HepG2 (cell line): Measurements from ENCODE around the gene NF2. TPM values are rescaled to one million over a fixed set of nuclear protein-coding genes. Genes with fewer than 3 reads are reported as not detected.

Experiments
- ATAC-seq: fragments of 200-7000 bp; cut with Tn5 transposase; 3 replicates; pipeline ENCODE4 v1.9.1; 2020; ENCODE audit warnings: mild to moderate bottlenecking, moderate library complexity
- BruUV-seq: library from RNA; stranded (reverse); fragments of 400-500 nt; replicated peaks from 2 replicates; lab custom pipeline; 2021; lab: Mats Ljungman, UMichigan
- CTCF ChIA-PET: fragments of 300-600 bp; formaldehyde crosslinking; extraction: SDS; loops from one replicate; lab custom pipeline; 2021; ENCODE audit warnings: low total read pairs, inconsistent platforms, low intra/inter-chr PET ratio; lab: Yijun Ruan, JAX
- POLR2A ChIA-PET: fragments of 350-600 bp; sonication (Branson Sonifier 250); formaldehyde crosslinking; loops from one replicate; lab custom pipeline; 2020; ENCODE audit warnings: antibody characterized with exemption, inconsistent platforms; lab: Yijun Ruan, JAX
- DNase-seq: peaks from one replicate; pipeline ENCODE4 v3.0.0-alpha.2; 2015; ENCODE audit warnings: low spot score
- FAIRE-seq: peaks from 3 replicates; lab custom pipeline; 2011; peaks lifted over from hg19 to GRCh38; lab: Jason Lieb, UNC
- H2AFZ ChIP-seq: one replicate; pipeline ENCODE4 v1.6.1; 2011; ENCODE audit warnings: low read length, inconsistent platforms
- H3K27ac ChIP-seq: fragments of 300-600 bp; 3 replicates; pipeline ENCODE4 v1.8.0; 2011; ENCODE audit warnings: mixed run types, mild to moderate bottlenecking, mixed read lengths, low read length, inconsistent platforms; ENCODE audit not compliant: insufficient read depth; ENCODE audit errors: extremely low read length
- H3K27me3 ChIP-seq, 2 experiments: fragments of 200-600 bp in 1 of 2; 2 replicates in 1 of 2; 3 replicates in 1 of 2; pipeline versions ENCODE4 v1.6.0 to v1.8.0; 2011; ENCODE audit warnings: low read length in 2 of 2, mild to moderate bottlenecking in 2 of 2, moderate library complexity in 2 of 2, inconsistent platforms in 1 of 2; ENCODE audit not compliant: insufficient read depth in 2 of 2, control insufficient read depth in 1 of 2
- H3K36me3 ChIP-seq, 2 experiments: fragments of 200-600 bp in 1 of 2; replicated peaks in 1 of 2; 2 replicates in 1 of 2; 3 replicates in 1 of 2; pipeline versions ENCODE4 v1.5.1 to v1.8.0; 2011; ENCODE audit warnings: low read length in 2 of 2, inconsistent platforms in 1 of 2; ENCODE audit not compliant: insufficient read depth in 2 of 2, control insufficient read depth in 1 of 2
- H3K4me1 ChIP-seq: 2 replicates; pipeline ENCODE4 v1.5.1; 2012; ENCODE audit warnings: low read length, inconsistent platforms; ENCODE audit not compliant: insufficient read depth
- H3K4me2 ChIP-seq: 2 replicates; pipeline ENCODE4 v1.6.0; 2011; ENCODE audit warnings: low read depth, low read length, inconsistent platforms
- H3K4me3 ChIP-seq, 3 experiments: fragments of 200-600 bp in 1 of 3; sonication (generic), shearing (Covaris generic) in 1 of 3; replicated peaks in 1 of 3; 2 replicates each; pipeline ENCODE4 v1.5.1; 2011 to 2016; ENCODE audit warnings: low read length in 3 of 3, inconsistent platforms in 2 of 3, low read depth in 2 of 3, mild to moderate bottlenecking in 2 of 3, control low read depth in 1 of 3, mixed read lengths in 1 of 3; ENCODE audit not compliant: insufficient read depth in 1 of 3
- H3K79me2 ChIP-seq: one replicate; pipeline ENCODE4 v1.6.1; 2011; ENCODE audit warnings: low read length, inconsistent platforms; ENCODE audit not compliant: insufficient read depth
- H3K9ac ChIP-seq: 2 replicates; pipeline ENCODE4 v1.6.0; 2011; ENCODE audit warnings: mild to moderate bottlenecking, low read depth, low read length, inconsistent platforms; ENCODE audit not compliant: insufficient read depth
- H3K9me3 ChIP-seq: 2 replicates; pipeline ENCODE4 v1.5.1; 2012; ENCODE audit warnings: mild to moderate bottlenecking, low read length
- H4K20me1 ChIP-seq: 2 replicates; pipeline ENCODE4 v1.6.0; 2011; ENCODE audit warnings: inconsistent platforms, mild to moderate bottlenecking, low read length, moderate library complexity; ENCODE audit not compliant: insufficient read depth
- EZH2 ChIP-seq: conservative IDR thresholded peaks from 2 replicates; pipeline ENCODE4 v1.6.1; 2012; ENCODE audit warnings: mild to moderate bottlenecking, low read depth, low read length, moderate library complexity
- GPN1 ChIP-seq: sonication (generic); formaldehyde crosslinking; IDR thresholded peaks from 2 replicates; pipeline ENCODE4 v1.5.1; 2020; ENCODE audit warnings: missing genetic modification reagents, borderline replicate concordance
- MTA3 ChIP-seq: sonication (generic); formaldehyde crosslinking; IDR thresholded peaks from 2 replicates; pipeline ENCODE4 v1.4.0; 2020; ENCODE audit warnings: missing genetic modification reagents
- MYC ChIP-seq: sonication (generic); formaldehyde crosslinking; IDR thresholded peaks from 2 replicates; pipeline ENCODE4 v1.9.0; 2021; ENCODE audit warnings: missing genetic modification reagents, borderline replicate concordance
- NFRKB ChIP-seq: fragments of 450-650 bp; IDR thresholded peaks from 2 replicates; pipeline ENCODE4 v1.6.1; 2017
- ONECUT2 ChIP-seq: sonication (generic); formaldehyde crosslinking; IDR thresholded peaks from 2 replicates; pipeline ENCODE4 v1.4.0; 2020; ENCODE audit warnings: missing genetic modification reagents
- PAWR ChIP-seq: sonication (generic); formaldehyde crosslinking; IDR thresholded peaks from 2 replicates; pipeline ENCODE4 v1.4.0; 2020; ENCODE audit warnings: missing genetic modification reagents, mild to moderate bottlenecking, borderline replicate concordance
- ZBTB33 ChIP-seq: sonication (generic); formaldehyde crosslinking; IDR thresholded peaks from 2 replicates; pipeline ENCODE4 v1.4.0; 2020; ENCODE audit warnings: missing genetic modification reagents
- ZNF263 ChIP-seq: sonication (generic); formaldehyde crosslinking; IDR thresholded peaks from 2 replicates; pipeline ENCODE4 v1.4.0; 2020; ENCODE audit warnings: missing genetic modification reagents
- WGBS: methylation state at CpG from one replicate; pipeline ENCODE4 v1.1.6; 2017; ENCODE audit warnings: low lambda C conversion rate; 5-methylcytosine and 5-hydroxymethylcytosine counted together
- in situ Hi-C: cut with HindIII; loops from 2 replicates; pipeline ENCODE4 v1.10.0; 2017; ENCODE audit warnings: low pct_unique_long_range_greater_than_20kb; ENCODE audit not compliant: extremely low pct_ligation_motif_present
- intact Hi-C: fragments of 100-400 bp; cut with micrococcal nuclease; formaldehyde crosslinking; loops from one replicate; pipeline ENCODE4 v1.10.0; 2022; ENCODE audit not compliant: unreplicated experiment
- polyA plus RNA-seq, 8 experiments: library from polyadenylated mRNA; depleted of rRNA in 3 of 8; stranded (reverse) in 7 of 8; unstranded in 1 of 8; fragments of >200 nt; fragmentation: Illumina TruSeq in 4 of 8; extraction: Trizol in 4 of 8; gene quantifications; 2 replicates each; pipeline versions ENCODE4 v1.2.1 to v1.2.3, GENCODE V29; 2011 to 2016; ENCODE audit warnings: low read depth in 4 of 8, missing spikeins in 1 of 8, mixed read lengths in 1 of 8; ENCODE audit not compliant: insufficient read depth in 1 of 8
- total RNA-seq, 5 experiments: library from RNA; depleted of rRNA; stranded (reverse); fragments of >200 nt; fragmentation: Illumina TruSeq; extraction: Trizol; gene quantifications; 2 replicates each; pipeline ENCODE4 v1.2.3, GENCODE V29; 2016; ENCODE audit warnings: low read depth in 1 of 5

Gene NF2
- total and polyA plus RNA-seq, 2 of the 13 experiments (the other 11 are each of a cell fraction or from before 2014, with no cell fraction given), result 9.3 to 33.3 TPM

GRCh38 chr22:29707471-29707870 lies 104.0 kb downstream of the NF2 start:
- Histone ChIP-seq H3K36me3 (no peaks in the 10 kb centered on the region), H4K20me1 (no peaks in the 10 kb centered on the region), H3K79me2 (no peaks in the 10 kb centered on the region), H2AFZ (no peak overlapping the region), H3K4me3 (no peak overlapping the region), H3K27ac (no peak overlapping the region), H3K9me3 (no peaks in the 10 kb centered on the region), H3K4me1 (peaks cover 25% of the 10 kb centered on the region), H3K27me3 (peaks cover 13 to 60% of the 10 kb centered on the region in 2 experiments), H3K9ac (no peak overlapping the region), H3K4me2 (no peak overlapping the region)
- FAIRE-seq (no peak), ATAC-seq (no peak), DNase-seq (no peak)
- TF ChIP-seq MYC (CRISPR knock-in tag) (no peak), EZH2 (no peak), GPN1 (CRISPR knock-in tag) (no peak), ZNF263 (no peak), MTA3 (CRISPR knock-in tag) (no peak), ONECUT2 (CRISPR knock-in tag) (no peak), ZBTB33 (no peak), PAWR (no peak), NFRKB (no peak)
- WGBS, result 34% methylated on average over 4 of the region's 5 CpGs
- ChIA-PET CTCF (no interaction called here), POLR2A (no interaction called here)
- intact Hi-C loops (no loop called here), in situ Hi-C loops (loop anchor here (10.0 kb wide), 1 partner anchor 377 kb away; the partner anchor contains the start of gene HORMAD2)
- BruUV-seq, result no TSS peak
